ENCODE results near the gene CPS1.

Gene CPS1

DNA sequence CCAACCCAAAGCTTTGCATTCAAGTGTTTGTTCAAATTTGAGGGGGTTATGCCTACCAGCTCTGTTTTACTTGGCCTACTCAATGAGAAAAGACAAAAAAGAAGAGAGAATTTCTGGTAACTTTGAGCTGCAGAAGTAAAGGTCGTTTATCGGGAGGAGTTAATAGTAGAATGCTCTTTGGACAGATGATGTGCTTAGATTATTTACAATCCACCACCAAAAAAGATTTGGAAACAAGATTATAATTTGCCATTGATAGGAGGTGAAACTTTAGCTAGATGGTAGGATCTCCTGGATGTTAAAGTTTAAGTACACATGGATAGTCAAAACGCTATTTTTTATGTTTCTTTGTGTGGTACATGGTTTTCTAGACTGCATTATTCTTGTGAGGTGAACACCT, 24.9 kb upstream of the CPS1 start:
- no peaks in the 10 kb centered on the region for H3K9me2 ChIP-seq (replicated peaks; ENCODE audit: insufficient read depth, low read length)
- no peak overlapping the region for H3K4me2 ChIP-seq (ENCODE audit: low read depth, low read length, poor library complexity, severe bottlenecking)
- no peak overlapping the region for H3K27ac ChIP-seq (ENCODE audit: low read depth, low read length)
- H3F3A ChIP-seq (ENCODE audit: insufficient read depth) = no peaks in the 10 kb centered on the region
- H3K4me3 ChIP-seq (ENCODE audit: insufficient read depth, low read length, poor library complexity, severe bottlenecking) = no peak overlapping the region
- H3K9ac ChIP-seq (ENCODE audit: low read length) = no peak overlapping the region
- no peak overlapping the region for H2AFZ ChIP-seq (ENCODE audit: low read depth, low read length, severe bottlenecking)
- TF ChIP-seq EZH2phosphoT487 (conservative IDR thresholded peaks at IDR 0.05; ENCODE audit: low read length) = no peak
- TF ChIP-seq, protein P1, sequence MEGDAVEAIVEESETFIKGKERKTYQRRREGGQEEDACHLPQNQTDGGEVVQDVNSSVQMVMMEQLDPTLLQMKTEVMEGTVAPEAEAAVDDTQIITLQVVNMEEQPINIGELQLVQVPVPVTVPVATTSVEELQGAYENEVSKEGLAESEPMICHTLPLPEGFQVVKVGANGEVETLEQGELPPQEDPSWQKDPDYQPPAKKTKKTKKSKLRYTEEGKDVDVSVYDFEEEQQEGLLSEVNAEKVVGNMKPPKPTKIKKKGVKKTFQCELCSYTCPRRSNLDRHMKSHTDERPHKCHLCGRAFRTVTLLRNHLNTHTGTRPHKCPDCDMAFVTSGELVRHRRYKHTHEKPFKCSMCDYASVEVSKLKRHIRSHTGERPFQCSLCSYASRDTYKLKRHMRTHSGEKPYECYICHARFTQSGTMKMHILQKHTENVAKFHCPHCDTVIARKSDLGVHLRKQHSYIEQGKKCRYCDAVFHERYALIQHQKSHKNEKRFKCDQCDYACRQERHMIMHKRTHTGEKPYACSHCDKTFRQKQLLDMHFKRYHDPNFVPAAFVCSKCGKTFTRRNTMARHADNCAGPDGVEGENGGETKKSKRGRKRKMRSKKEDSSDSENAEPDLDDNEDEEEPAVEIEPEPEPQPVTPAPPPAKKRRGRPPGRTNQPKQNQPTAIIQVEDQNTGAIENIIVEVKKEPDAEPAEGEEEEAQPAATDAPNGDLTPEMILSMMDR (IDR thresholded peaks at IDR 0.05; ENCODE audit: insufficient read depth, low read length, poor library complexity, severe bottlenecking) = no peak
- no peaks in the 10 kb centered on the region for H3K9me3 ChIP-seq (ENCODE audit: insufficient read depth, low read length)
- H3K36me3 ChIP-seq (ENCODE audit: low read length) = no peaks in the 10 kb centered on the region
- no peaks in the 10 kb centered on the region for H4K20me1 ChIP-seq (ENCODE audit: low read depth, low read length)
- no peaks in the 10 kb centered on the region for H3K79me2 ChIP-seq (ENCODE audit: insufficient read depth, low read length)
- no peaks in the 10 kb centered on the region for H3K27me3 ChIP-seq (ENCODE audit: low read length)

DNA sequence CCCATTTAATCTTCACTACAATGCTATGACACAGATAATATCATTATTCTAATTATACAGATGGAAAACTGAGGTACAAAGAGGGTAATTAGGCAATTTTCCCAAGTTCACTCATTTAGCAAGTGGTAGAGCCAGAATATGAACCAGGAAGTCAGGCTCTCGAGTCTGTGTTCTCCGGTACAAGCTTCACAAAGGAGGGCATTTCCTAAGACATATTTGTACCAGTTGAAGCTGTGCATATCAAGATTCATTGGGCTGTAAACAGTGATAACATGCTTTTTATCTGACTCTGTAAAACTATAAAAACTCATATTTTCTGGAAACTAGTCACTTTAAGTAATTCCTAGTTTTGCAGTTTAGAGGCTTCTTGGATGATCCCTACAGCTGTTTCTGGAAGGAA, 23.0 kb upstream of the CPS1 start:
- no peaks in the 10 kb centered on the region for H3K27me3 ChIP-seq (ENCODE audit: low read length)
- H3K27ac ChIP-seq (ENCODE audit: low read depth, low read length) = no peak overlapping the region
- H3K79me2 ChIP-seq (ENCODE audit: insufficient read depth, low read length) = no peaks in the 10 kb centered on the region
- H4K20me1 ChIP-seq (ENCODE audit: low read depth, low read length) = no peaks in the 10 kb centered on the region
- H3K9me3 ChIP-seq (ENCODE audit: insufficient read depth, low read length) = no peaks in the 10 kb centered on the region
- TF ChIP-seq, protein P1 (IDR thresholded peaks at IDR 0.05; ENCODE audit: insufficient read depth, low read length, poor library complexity, severe bottlenecking) = no peak
- TF ChIP-seq EZH2phosphoT487 (conservative IDR thresholded peaks at IDR 0.05; ENCODE audit: low read length) = no peak
- H3F3A ChIP-seq (ENCODE audit: insufficient read depth) = no peaks in the 10 kb centered on the region
- H3K4me3 ChIP-seq (ENCODE audit: insufficient read depth, low read length, poor library complexity, severe bottlenecking) = no peak overlapping the region
- H3K9ac ChIP-seq (ENCODE audit: low read length) = no peak overlapping the region
- H3K36me3 ChIP-seq (ENCODE audit: low read length) = no peaks in the 10 kb centered on the region
- H3K4me2 ChIP-seq (ENCODE audit: low read depth, low read length, poor library complexity, severe bottlenecking) = no peak overlapping the region
- H2AFZ ChIP-seq (ENCODE audit: low read depth, low read length, severe bottlenecking) = no peak overlapping the region
- H3K9me2 ChIP-seq (replicated peaks; ENCODE audit: insufficient read depth, low read length) = no peaks in the 10 kb centered on the region

DNA sequence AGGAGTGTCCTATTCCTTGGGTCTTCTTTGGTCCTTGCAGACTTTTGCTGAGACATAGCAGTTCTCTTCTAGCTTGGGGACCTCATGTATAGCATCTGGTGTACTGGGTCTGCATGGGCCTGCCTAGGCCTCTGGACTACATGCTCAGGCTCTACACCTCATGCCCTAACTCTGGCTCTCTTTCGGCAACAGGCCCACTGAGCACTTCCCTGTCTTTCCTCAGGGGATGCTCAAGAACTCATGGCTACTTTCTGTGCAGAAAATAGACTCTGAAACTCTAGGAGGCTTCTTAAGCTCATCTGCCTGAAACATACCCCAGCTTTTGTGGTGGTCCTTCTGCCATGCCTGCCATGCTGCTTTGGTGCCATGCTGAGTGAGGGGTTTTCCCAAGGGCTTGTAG, 21.5 kb upstream of the CPS1 start:
- Histone ChIP-seq H2AFZ (ENCODE audit: low read depth, low read length, severe bottlenecking) (no peak overlapping the region), H3K27ac (ENCODE audit: low read depth, low read length) (no peak overlapping the region), H3F3A (ENCODE audit: insufficient read depth) (no peaks in the 10 kb centered on the region), H3K36me3 (ENCODE audit: low read length) (no peaks in the 10 kb centered on the region), H3K4me3 (ENCODE audit: insufficient read depth, low read length, poor library complexity, severe bottlenecking) (no peak overlapping the region), H3K4me2 (ENCODE audit: low read depth, low read length, poor library complexity, severe bottlenecking) (no peak overlapping the region), H4K20me1 (ENCODE audit: low read depth, low read length) (no peaks in the 10 kb centered on the region), H3K9me3 (ENCODE audit: insufficient read depth, low read length) (no peaks in the 10 kb centered on the region), H3K9ac (ENCODE audit: low read length) (no peak overlapping the region), H3K79me2 (ENCODE audit: insufficient read depth, low read length) (no peaks in the 10 kb centered on the region), H3K27me3 (ENCODE audit: low read length) (no peaks in the 10 kb centered on the region), H3K9me2 (replicated peaks; ENCODE audit: insufficient read depth, low read length) (no peaks in the 10 kb centered on the region)
- no peak for TF ChIP-seq EZH2phosphoT487 (conservative IDR thresholded peaks at IDR 0.05; ENCODE audit: low read length)
- TF ChIP-seq, protein P1 (IDR thresholded peaks at IDR 0.05; ENCODE audit: insufficient read depth, low read length, poor library complexity, severe bottlenecking) = no peak

Measured in SU-DHL-6 (cell line).